SU-DHL-6 (cell line): ENCODE data around the gene ERVFRD-1.
"Not testable (repeated sequence)": the region's sequence is repeated elsewhere in the genome, so short reads cannot be mapped to it uniquely, and the experiment has no call there.

Experiments used
- H2AFZ ChIP-seq: fragments of 200-600 bp; sonication (generic); 2 replicates; pipeline ENCODE4 v1.6.1; 2014; ENCODE audit warnings: low read depth, mild to moderate bottlenecking, moderate library complexity, mixed read lengths, antibody characterized with exemption, low read length; ENCODE audit not compliant: severe bottlenecking
- H3F3A ChIP-seq: fragments of 200-600 bp; shearing (Covaris generic); 2 replicates; pipeline ENCODE4 v1.6.0; 2016; ENCODE audit warnings: antibody characterized with exemption, mild to moderate bottlenecking; ENCODE audit not compliant: insufficient read depth
- H3K27ac ChIP-seq: fragments of 200-600 bp; sonication (generic); 2 replicates; pipeline ENCODE4 v1.5.1; 2016; ENCODE audit warnings: low read depth, mild to moderate bottlenecking, low read length, moderate library complexity, mixed read lengths
- H3K27me3 ChIP-seq: fragments of 200-600 bp; sonication (generic), shearing (Covaris generic); 2 replicates; pipeline ENCODE4 v1.6.0; 2014; ENCODE audit warnings: mild to moderate bottlenecking, low read length
- H3K36me3 ChIP-seq: fragments of 200-600 bp; sonication (generic); 2 replicates; pipeline ENCODE4 v1.6.1; 2014; ENCODE audit warnings: mild to moderate bottlenecking, low read length, mixed read lengths
- H3K4me2 ChIP-seq: fragments of 300-600, 200-600 bp; shearing (Covaris generic), sonication (generic); 2 replicates; pipeline ENCODE4 v1.6.0; 2014; ENCODE audit warnings: low read length, low read depth, mild to moderate bottlenecking; ENCODE audit not compliant: poor library complexity, severe bottlenecking
- H3K4me3 ChIP-seq: fragments of 200-600 bp; sonication (generic); 2 replicates; pipeline ENCODE4 v1.5.1; 2014; ENCODE audit warnings: antibody characterized with exemption, low read length, mild to moderate bottlenecking, mixed read lengths; ENCODE audit not compliant: insufficient read depth, poor library complexity, severe bottlenecking
- H3K79me2 ChIP-seq: fragments of 200-600 bp; sonication (generic); 2 replicates; pipeline ENCODE4 v1.6.1; 2014; ENCODE audit warnings: mild to moderate bottlenecking, low read length, moderate library complexity; ENCODE audit not compliant: insufficient read depth
- H3K9ac ChIP-seq: fragments of 200-600 bp; sonication (generic); 2 replicates; pipeline ENCODE4 v1.7.0; 2014; ENCODE audit warnings: mild to moderate bottlenecking, low read length
- H3K9me2 ChIP-seq: fragments of 200-600 bp; sonication (generic); replicated peaks from 2 replicates; pipeline ENCODE4 v1.6.1; 2014; ENCODE audit warnings: low read length; ENCODE audit not compliant: insufficient read depth
- H3K9me3 ChIP-seq: fragments of 200-600 bp; sonication (generic); 2 replicates; pipeline ENCODE4 v1.6.1; 2014; ENCODE audit warnings: low read length, mixed read lengths; ENCODE audit not compliant: insufficient read depth
- H4K20me1 ChIP-seq: fragments of 200-600 bp; sonication (generic); 2 replicates; pipeline ENCODE4 v1.6.1; 2014; ENCODE audit warnings: low read depth, mild to moderate bottlenecking, antibody characterized with exemption, low read length, moderate library complexity, mixed read lengths
- CTCF ChIP-seq: fragments of 200-600 bp; sonication (generic); IDR thresholded peaks from one replicate; pipeline ENCODE4 v1.5.1; 2017; ENCODE audit warnings: antibody characterized with exemption, mild to moderate bottlenecking, low read length, moderate library complexity; ENCODE audit not compliant: insufficient read depth, poor library complexity, severe bottlenecking
- EZH2phosphoT487 ChIP-seq: fragments of 200-600 bp; sonication (generic), shearing (Covaris generic); conservative IDR thresholded peaks from 2 replicates; pipeline ENCODE4 v1.6.1; 2018; ENCODE audit warnings: mild to moderate bottlenecking, antibody characterized with exemption, low read length, moderate library complexity, mixed read lengths

ERVFRD-1 gene

GRCh38 chr6:11093626-11094410, 17.7 kb downstream of the ERVFRD-1 start, which contains the start of gene SMIM13:
Gene SMIM13, plus strand, starts transcription at chr6:11093834. Its CDS starts 480 bp downstream, at chr6:11094314.
- Histone ChIP-seq H3K27me3 (no peaks in the 10 kb centered on the region), H3K36me3 (no peaks in the 10 kb centered on the region; the same call in 1 of the 2 replicates), H3K4me2 (peak within 1 kb of the TSS; percentile 74), H3K79me2 (peaks cover 46% of the 10 kb centered on the region), H3K9me2 (no peaks in the 10 kb centered on the region), H2AFZ (peak within 1 kb of the TSS; percentile 91), H3K9ac (peak within 1 kb of the TSS; percentile 88), H4K20me1 (no peaks in the 10 kb centered on the region), H3K27ac (peak within 1 kb of the TSS; percentile 71), H3K4me3 (peak within 1 kb of the TSS; percentile 89), H3F3A (peaks cover 9% of the 10 kb centered on the region; the same call in 1 of the 2 replicates), H3K9me3 (no peaks in the 10 kb centered on the region)
- no peak for TF ChIP-seq EZH2phosphoT487
- TF ChIP-seq CTCF = peak; percentile 52

DNA sequence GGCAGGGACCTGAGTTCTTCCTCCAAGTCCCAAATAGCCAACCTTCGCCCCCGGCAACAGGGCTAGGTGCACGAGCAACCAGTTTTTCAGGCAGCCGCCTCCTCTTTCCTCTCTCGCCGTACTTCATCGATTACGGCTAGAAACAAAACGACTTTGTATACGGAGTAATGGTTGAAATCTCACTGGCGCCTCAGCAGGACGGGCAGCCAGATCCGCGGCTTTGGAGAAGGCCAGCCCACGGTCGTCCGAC, 18.2 kb downstream of the ERVFRD-1 start:
- Histone ChIP-seq H3F3A (peaks cover 9% of the 10 kb centered on the region; the same call in 1 of the 2 replicates), H2AFZ (peak overlapping the region; percentile 84), H3K9ac (peak overlapping the region; percentile 88), H3K79me2 (peaks cover 41% of the 10 kb centered on the region), H3K9me2 (no peaks in the 10 kb centered on the region), H3K27me3 (no peaks in the 10 kb centered on the region), H3K36me3 (no peaks in the 10 kb centered on the region), H3K9me3 (no peaks in the 10 kb centered on the region; the same call in 1 of the 2 replicates), H3K4me3 (peak overlapping the region; percentile 89), H4K20me1 (no peaks in the 10 kb centered on the region), H3K27ac (peak overlapping the region; percentile 71), H3K4me2 (peak overlapping the region; percentile 74)
- TF ChIP-seq CTCF (no peak), EZH2phosphoT487 (no peak)

DNA sequence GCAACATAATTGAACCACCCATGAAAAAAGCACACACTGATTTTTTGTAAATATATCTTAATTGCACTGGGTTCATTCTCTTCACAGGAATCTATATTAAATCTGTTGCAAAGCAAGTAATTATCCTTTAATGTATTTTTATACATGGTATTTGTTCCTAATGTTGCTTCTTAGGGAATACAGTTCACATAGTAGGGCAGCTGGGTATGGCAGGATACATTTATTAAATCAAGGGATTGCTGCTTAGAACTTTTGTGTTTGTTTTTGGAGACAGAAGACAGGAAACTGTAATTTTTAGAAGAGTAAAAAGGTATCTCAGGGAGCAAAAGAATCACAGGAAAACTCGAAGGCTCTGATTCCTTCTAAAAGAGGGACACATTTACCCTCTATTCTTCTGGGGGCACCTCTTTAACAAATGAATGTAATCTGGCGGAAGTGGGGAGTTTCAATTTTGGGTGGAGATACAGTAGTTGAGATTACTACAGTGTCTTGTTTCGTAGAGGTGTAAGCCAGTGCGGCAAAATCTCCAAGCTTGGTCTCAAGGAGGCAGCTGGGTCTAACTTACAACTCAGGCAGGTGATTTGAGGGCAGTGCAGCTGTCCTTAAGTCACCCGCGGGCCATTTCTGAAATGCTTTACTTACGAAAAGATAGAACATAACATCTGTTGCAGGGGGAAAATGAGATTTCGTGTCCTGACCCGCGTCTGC, 18.7 kb downstream of the ERVFRD-1 start:
- Histone ChIP-seq H2AFZ (peak overlapping the region; percentile 84), H3K36me3 (no peaks in the 10 kb centered on the region), H3F3A (peaks cover 6% of the 10 kb centered on the region; the same call in 1 of the 2 replicates), H3K27me3 (no peaks in the 10 kb centered on the region), H3K4me3 (peak overlapping the region; percentile 89), H3K79me2 (peaks cover 37% of the 10 kb centered on the region), H3K9me2 (no peaks in the 10 kb centered on the region), H3K9me3 (no peaks in the 10 kb centered on the region; the same call in 1 of the 2 replicates), H4K20me1 (no peaks in the 10 kb centered on the region), H3K27ac (peak overlapping the region; percentile 71), H3K4me2 (peak overlapping the region; percentile 74), H3K9ac (peak overlapping the region; percentile 88)
- no peak for TF ChIP-seq CTCF
- TF ChIP-seq EZH2phosphoT487 = no peak

GRCh38 chr6:11091141-11091540, 20.4 kb downstream of the ERVFRD-1 start:
- not testable (repeated sequence) for H3K4me3 ChIP-seq, H4K20me1 ChIP-seq, H3K27ac ChIP-seq, H3K9me3 ChIP-seq, H3K9me2 ChIP-seq, H3K9ac ChIP-seq, H3F3A ChIP-seq, H3K4me2 ChIP-seq, H2AFZ ChIP-seq, H3K27me3 ChIP-seq, H3K36me3 ChIP-seq
- H3K79me2 ChIP-seq = peaks cover 20% of the 10 kb centered on the region
